ENCODE measurements around the gene EXOC6B. TPM values are rescaled to one million over a fixed set of nuclear protein-coding genes. Genes with fewer than 3 reads are reported as not detected.

EXOC6B gene
- total and polyA plus RNA-seq, 2 donors from 2014 or later: 5.9 to 31.3 TPM

- intact Hi-C loops (cut with DNase I): no loop called here
- TF ChIP-seq, protein P1, sequence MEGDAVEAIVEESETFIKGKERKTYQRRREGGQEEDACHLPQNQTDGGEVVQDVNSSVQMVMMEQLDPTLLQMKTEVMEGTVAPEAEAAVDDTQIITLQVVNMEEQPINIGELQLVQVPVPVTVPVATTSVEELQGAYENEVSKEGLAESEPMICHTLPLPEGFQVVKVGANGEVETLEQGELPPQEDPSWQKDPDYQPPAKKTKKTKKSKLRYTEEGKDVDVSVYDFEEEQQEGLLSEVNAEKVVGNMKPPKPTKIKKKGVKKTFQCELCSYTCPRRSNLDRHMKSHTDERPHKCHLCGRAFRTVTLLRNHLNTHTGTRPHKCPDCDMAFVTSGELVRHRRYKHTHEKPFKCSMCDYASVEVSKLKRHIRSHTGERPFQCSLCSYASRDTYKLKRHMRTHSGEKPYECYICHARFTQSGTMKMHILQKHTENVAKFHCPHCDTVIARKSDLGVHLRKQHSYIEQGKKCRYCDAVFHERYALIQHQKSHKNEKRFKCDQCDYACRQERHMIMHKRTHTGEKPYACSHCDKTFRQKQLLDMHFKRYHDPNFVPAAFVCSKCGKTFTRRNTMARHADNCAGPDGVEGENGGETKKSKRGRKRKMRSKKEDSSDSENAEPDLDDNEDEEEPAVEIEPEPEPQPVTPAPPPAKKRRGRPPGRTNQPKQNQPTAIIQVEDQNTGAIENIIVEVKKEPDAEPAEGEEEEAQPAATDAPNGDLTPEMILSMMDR (IDR thresholded peaks at IDR 0.05; ENCODE audit: borderline replicate concordance, extremely low read depth, insufficient read depth): no peak
Measured at GRCh38 chr2:72157871-72158771, 667.7 kb downstream of the EXOC6B start.

DNA sequence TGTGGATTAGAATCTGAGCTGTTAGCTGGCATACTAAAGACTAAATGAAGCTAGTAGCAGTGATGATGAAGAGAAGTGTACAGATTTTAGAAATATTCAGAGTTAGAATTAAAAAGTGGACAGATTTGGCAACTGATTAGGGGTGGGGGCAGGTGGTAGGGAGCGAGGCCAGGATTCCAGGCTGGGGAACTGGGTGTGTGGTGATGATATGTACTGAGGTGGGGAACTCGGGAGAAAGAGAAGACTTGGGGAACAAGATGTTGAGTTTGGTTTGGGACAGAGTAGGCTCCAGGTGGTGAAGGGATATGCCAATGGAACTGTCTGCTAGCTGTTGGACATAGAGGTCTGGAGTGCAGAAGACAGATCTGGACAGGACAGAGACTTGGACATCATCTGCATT is 669.0 kb downstream of the EXOC6B start:
- DNase-seq (no peak), FAIRE-seq (no peak)
- Histone ChIP-seq H3K27ac (ENCODE audit: low read depth in 2 of 2, low read length in 2 of 2) (no peak overlapping the region), H3K9ac (ENCODE audit: low read length in 3 of 3) (no peak overlapping the region), H3K36me3 (ENCODE audit: control insufficient read depth in 2 of 3, insufficient read depth in 3 of 3, low read length in 3 of 3) (no peaks in the 10 kb centered on the region), H3K27me3 (ENCODE audit: control insufficient read depth, insufficient read depth, low read length) (no peaks in the 10 kb centered on the region), H3K4me3 (ENCODE audit: low read length in 3 of 3) (no peak overlapping the region), H3K9me3 (ENCODE audit: control insufficient read depth in 2 of 3, insufficient read depth in 1 of 3, low read length in 3 of 3) (no peaks in the 10 kb centered on the region), H3K4me1 (ENCODE audit: control insufficient read depth in 2 of 3, insufficient read depth in 2 of 3, low read depth in 1 of 3, low read length in 3 of 3) (no peaks in the 10 kb centered on the region)
- intact Hi-C loops (cut with DNase I): no loop called here
- TF ChIP-seq, protein P1 (IDR thresholded peaks at IDR 0.05; ENCODE audit: borderline replicate concordance, extremely low read depth, insufficient read depth): no peak

More at GRCh38 chr2:72157871-72158771, 667.7 kb downstream of the EXOC6B start:
- DNase-seq: no peak
- no peaks in the 10 kb centered on the region for H3K36me3 ChIP-seq (ENCODE audit: control insufficient read depth in 2 of 3, insufficient read depth in 3 of 3, low read length in 3 of 3)
- no peaks in the 10 kb centered on the region for H3K9me3 ChIP-seq (ENCODE audit: control insufficient read depth in 2 of 3, insufficient read depth in 1 of 3, low read length in 3 of 3)
- no peak overlapping the region for H3K4me3 ChIP-seq (ENCODE audit: low read length in 3 of 3)
- no peaks in the 10 kb centered on the region for H3K27me3 ChIP-seq (ENCODE audit: control insufficient read depth, insufficient read depth, low read length)
- H3K27ac ChIP-seq (ENCODE audit: low read depth in 2 of 2, low read length in 2 of 2): no peak overlapping the region
- H3K4me1 ChIP-seq (ENCODE audit: control insufficient read depth in 2 of 3, insufficient read depth in 2 of 3, low read depth in 1 of 3, low read length in 3 of 3): no peaks in the 10 kb centered on the region
- FAIRE-seq: no peak
- no peak overlapping the region for H3K9ac ChIP-seq (ENCODE audit: low read length in 3 of 3)

GRCh38 chr2:72155737-72156136 is 670.1 kb downstream of the EXOC6B start:
- Histone ChIP-seq H3K9me3 (ENCODE audit: control insufficient read depth in 2 of 3, insufficient read depth in 1 of 3, low read length in 3 of 3) (no peaks in the 10 kb centered on the region), H3K4me1 (ENCODE audit: control insufficient read depth in 2 of 3, insufficient read depth in 2 of 3, low read depth in 1 of 3, low read length in 3 of 3) (no peaks in the 10 kb centered on the region), H3K27ac (ENCODE audit: low read depth in 2 of 2, low read length in 2 of 2) (no peak overlapping the region), H3K9ac (ENCODE audit: low read length in 3 of 3) (no peak overlapping the region), H3K36me3 (ENCODE audit: control insufficient read depth in 2 of 3, insufficient read depth in 3 of 3, low read length in 3 of 3) (no peaks in the 10 kb centered on the region), H3K27me3 (ENCODE audit: control insufficient read depth, insufficient read depth, low read length) (peaks cover 5% of the 10 kb centered on the region), H3K4me3 (ENCODE audit: low read length in 3 of 3) (no peak overlapping the region)
- intact Hi-C loops (cut with DNase I): no loop called here
- DNase-seq (peak in 1 of 5 donors; percentile 7), FAIRE-seq (no peak)
- TF ChIP-seq, protein P1 (IDR thresholded peaks at IDR 0.05; ENCODE audit: borderline replicate concordance, extremely low read depth, insufficient read depth): no peak
